ENCODE data around the gene CACFD1.

The CACFD1 gene

GRCh38 chr9:133463864-133464615, 4.3 kb downstream of the CACFD1 start:
- no peak for DNase-seq (ENCODE audit: low read depth in 2 of 3, low spot score in 1 of 3)

- no peak for DNase-seq (ENCODE audit: low read depth in 2 of 3, low spot score in 1 of 3)
Measured at GRCh38 chr9:133464638-133465037, 4.9 kb downstream of the CACFD1 start.

- no peak for DNase-seq (ENCODE audit: low read depth in 2 of 3, low spot score in 1 of 3)
Measured at GRCh38 chr9:133465984-133466383, 6.2 kb downstream of the CACFD1 start.

- no peak for DNase-seq (ENCODE audit: low read depth in 2 of 3, low spot score in 1 of 3)
Measured at GRCh38 chr9:133467101-133467500, 7.3 kb downstream of the CACFD1 start.

- DNase-seq (ENCODE audit: low read depth in 2 of 3, low spot score in 1 of 3) = no peak
Measured at GRCh38 chr9:133468374-133468773, 8.6 kb downstream of the CACFD1 start.

- DNase-seq (ENCODE audit: low read depth in 2 of 3, low spot score in 1 of 3) = no peak
Measured at GRCh38 chr9:133468777-133469421, 9.1 kb downstream of the CACFD1 start.

- DNase-seq (ENCODE audit: low read depth in 2 of 3, low spot score in 1 of 3) = no peak
Measured at GRCh38 chr9:133470427-133470924, 10.7 kb downstream of the CACFD1 start.

GRCh38 chr9:133470988-133471387, 11.2 kb downstream of the CACFD1 start:
- no peak for DNase-seq (ENCODE audit: low read depth in 2 of 3, low spot score in 1 of 3)

GRCh38 chr9:133471551-133472276, 11.9 kb downstream of the CACFD1 start:
- no peak for DNase-seq (ENCODE audit: low read depth in 2 of 3, low spot score in 1 of 3)

GRCh38 chr9:133472277-133472645, 12.5 kb downstream of the CACFD1 start:
- DNase-seq (ENCODE audit: low read depth in 2 of 3, low spot score in 1 of 3) = no peak

GRCh38 chr9:133472753-133473378, 13.1 kb downstream of the CACFD1 start:
- DNase-seq (ENCODE audit: low read depth in 2 of 3, low spot score in 1 of 3) = no peak

- no peak for DNase-seq (ENCODE audit: low read depth in 2 of 3, low spot score in 1 of 3)
Measured at GRCh38 chr9:133473743-133474142, 14.0 kb downstream of the CACFD1 start.

GRCh38 chr9:133474215-133474614, 14.4 kb downstream of the CACFD1 start:
- DNase-seq (ENCODE audit: low read depth in 2 of 3, low spot score in 1 of 3) = no peak

- no peak for DNase-seq (ENCODE audit: low read depth in 2 of 3, low spot score in 1 of 3)
Measured at GRCh38 chr9:133474853-133475252, 15.1 kb downstream of the CACFD1 start.

- no peak for DNase-seq (ENCODE audit: low read depth in 2 of 3, low spot score in 1 of 3)
Measured at GRCh38 chr9:133475292-133476012, 15.7 kb downstream of the CACFD1 start.

GRCh38 chr9:133476036-133476931, 16.5 kb downstream of the CACFD1 start:
- no peak for DNase-seq (ENCODE audit: low read depth in 2 of 3, low spot score in 1 of 3)

GRCh38 chr9:133476941-133477340, 17.2 kb downstream of the CACFD1 start:
- DNase-seq (ENCODE audit: low read depth in 2 of 3, low spot score in 1 of 3) = no peak

GRCh38 chr9:133477461-133477860, 17.7 kb downstream of the CACFD1 start:
- DNase-seq (ENCODE audit: low read depth in 2 of 3, low spot score in 1 of 3) = no peak

- DNase-seq (ENCODE audit: low read depth in 2 of 3, low spot score in 1 of 3) = no peak
Measured at GRCh38 chr9:133477992-133478850, 18.4 kb downstream of the CACFD1 start.

Measured in stimulated activated CD4-positive, alpha-beta T cell treated with anti-CD3 and anti-CD28 coated beads, Interleukin-12 subunit alpha, Interleukin-12 subunit beta, amount 100 ng/mL, for 48 hours (primary cell).